ENCODE results near the gene SMIM21.

SMIM21 gene

DNA sequence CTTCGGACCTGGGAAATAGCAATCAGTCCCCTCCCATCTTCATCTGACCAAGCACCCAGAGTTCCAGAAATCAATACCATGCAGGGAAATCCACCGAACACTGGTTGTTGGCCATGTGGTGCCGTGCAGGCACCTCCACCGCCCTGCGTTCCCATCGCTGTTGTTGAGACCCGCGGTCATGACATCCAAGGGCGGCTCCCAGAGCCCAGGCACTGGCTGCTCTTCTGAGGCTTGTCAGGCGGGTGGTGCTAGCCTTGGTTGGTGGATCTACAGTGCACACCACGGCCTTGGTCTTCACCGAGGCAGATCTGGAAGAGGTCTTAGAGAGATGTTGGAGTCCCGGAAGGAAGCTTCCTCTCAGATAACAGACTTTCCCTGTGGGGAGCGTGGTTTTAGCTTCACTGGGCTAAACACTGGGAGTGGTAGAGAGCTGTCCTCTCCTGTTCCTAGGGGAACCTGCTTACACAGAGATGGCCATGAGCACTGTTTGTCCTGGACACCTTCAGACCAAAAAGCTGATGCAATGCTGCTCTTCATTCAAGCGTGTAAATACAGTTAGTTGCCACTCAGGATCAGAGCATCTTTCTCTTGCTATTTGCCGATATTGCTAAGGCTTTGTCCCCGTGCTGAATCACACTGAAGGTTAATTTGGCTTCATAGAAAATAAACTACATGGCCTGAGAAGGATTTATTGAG lies 58.3 kb downstream of the SMIM21 start:
- TF ChIP-seq, protein P1, sequence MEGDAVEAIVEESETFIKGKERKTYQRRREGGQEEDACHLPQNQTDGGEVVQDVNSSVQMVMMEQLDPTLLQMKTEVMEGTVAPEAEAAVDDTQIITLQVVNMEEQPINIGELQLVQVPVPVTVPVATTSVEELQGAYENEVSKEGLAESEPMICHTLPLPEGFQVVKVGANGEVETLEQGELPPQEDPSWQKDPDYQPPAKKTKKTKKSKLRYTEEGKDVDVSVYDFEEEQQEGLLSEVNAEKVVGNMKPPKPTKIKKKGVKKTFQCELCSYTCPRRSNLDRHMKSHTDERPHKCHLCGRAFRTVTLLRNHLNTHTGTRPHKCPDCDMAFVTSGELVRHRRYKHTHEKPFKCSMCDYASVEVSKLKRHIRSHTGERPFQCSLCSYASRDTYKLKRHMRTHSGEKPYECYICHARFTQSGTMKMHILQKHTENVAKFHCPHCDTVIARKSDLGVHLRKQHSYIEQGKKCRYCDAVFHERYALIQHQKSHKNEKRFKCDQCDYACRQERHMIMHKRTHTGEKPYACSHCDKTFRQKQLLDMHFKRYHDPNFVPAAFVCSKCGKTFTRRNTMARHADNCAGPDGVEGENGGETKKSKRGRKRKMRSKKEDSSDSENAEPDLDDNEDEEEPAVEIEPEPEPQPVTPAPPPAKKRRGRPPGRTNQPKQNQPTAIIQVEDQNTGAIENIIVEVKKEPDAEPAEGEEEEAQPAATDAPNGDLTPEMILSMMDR (IDR thresholded peaks at IDR 0.05; ENCODE audit: control insufficient read depth, extremely low read depth, insufficient read depth), result no peak
- no peak for DNase-seq (ENCODE audit: low read depth)
- no peak overlapping the region for H3K4me3 ChIP-seq (ENCODE audit: low read depth, low read length)

DNA sequence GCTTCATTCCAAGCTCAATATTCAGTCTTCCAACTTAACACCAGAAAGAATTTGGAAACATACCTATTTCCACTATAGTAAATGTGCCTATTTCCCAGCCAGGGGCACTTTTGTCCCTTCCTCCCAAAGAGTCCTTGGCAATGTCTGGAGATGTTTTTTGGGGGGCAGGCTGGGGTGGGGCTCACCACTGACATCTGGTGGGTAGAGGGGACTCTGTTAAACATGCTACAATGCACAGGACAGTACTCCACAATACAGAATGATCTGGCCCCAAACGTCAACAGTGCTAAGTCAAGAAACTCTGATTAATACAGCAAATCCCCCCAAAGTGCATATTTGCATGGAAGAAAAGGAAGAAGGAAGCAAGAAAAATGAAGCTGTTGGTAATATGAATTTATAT lies 61.7 kb downstream of the SMIM21 start:
- no peak for DNase-seq (ENCODE audit: low read depth)
- no peak overlapping the region for H3K4me3 ChIP-seq (ENCODE audit: low read depth, low read length)

DNA sequence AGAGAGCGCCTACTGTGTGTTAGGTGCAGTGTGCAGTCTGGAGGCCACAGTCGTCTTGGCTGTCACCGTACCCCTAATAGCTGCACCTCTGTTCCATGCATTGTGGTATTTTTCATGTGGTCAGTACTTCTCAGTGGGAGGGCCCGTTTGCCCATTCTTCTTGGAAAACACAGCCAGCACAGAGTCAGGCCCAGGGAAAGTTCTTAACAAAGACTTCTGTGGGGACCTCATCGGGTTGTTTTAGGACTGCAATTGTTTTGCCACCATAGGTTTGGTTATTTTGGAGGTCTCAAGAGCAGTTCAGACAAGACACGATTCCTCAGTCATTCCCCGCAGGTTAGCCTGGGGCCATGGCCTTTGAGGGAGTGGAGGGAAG lies 62.3 kb downstream of the SMIM21 start:
- TF ChIP-seq, protein P1 (IDR thresholded peaks at IDR 0.05; ENCODE audit: control insufficient read depth, extremely low read depth, insufficient read depth), result no peak
- H3K4me3 ChIP-seq (ENCODE audit: low read depth, low read length), result no peak overlapping the region
- no peak for DNase-seq (ENCODE audit: low read depth)

More for the DNA sequence above, 61.7 kb downstream of the SMIM21 start:
- TF ChIP-seq, protein P1 (IDR thresholded peaks at IDR 0.05; ENCODE audit: control insufficient read depth, extremely low read depth, insufficient read depth), result 0 out of 2 replicates have a peak, but pooled peaks have one; percentile 17

DNA sequence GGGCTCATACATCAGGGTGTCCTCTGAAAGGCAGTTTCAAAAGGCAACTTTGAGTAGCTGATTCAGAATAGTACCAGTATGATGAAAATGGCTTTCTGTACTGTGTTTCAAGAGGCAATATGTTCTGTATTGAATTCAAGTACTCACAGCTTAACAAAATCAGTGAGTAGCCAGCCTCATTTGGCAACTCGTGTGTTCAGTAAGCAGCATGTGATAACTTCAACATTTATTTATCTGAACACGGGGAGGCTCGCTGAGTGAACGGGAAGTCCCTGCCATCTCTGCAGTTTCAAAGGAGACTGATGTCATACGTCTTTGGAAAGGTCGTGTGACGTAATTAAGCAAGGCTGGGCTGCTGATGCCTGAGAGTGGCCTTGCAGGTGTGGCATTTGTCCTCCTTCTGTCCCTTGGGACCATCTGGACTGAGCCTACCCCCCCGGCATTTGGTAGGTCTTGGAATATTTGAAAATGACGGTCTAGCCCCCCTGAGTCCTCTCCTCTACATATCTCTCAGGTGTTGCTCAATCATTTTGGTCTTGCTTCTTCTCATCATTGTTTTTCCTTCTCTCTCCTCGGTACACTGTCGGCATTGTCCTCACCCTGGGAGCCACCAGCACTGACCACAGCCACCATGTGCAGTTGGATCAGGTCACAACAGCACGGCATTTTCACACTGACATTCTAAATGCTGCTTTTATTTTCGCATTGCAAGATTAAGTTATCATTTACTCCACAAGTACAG lies 62.8 kb downstream of the SMIM21 start:
- DNase-seq (ENCODE audit: low read depth), result no peak
- TF ChIP-seq, protein P1 (IDR thresholded peaks at IDR 0.05; ENCODE audit: control insufficient read depth, extremely low read depth, insufficient read depth), result no peak
- H3K4me3 ChIP-seq (ENCODE audit: low read depth, low read length), result no peak overlapping the region

DNA sequence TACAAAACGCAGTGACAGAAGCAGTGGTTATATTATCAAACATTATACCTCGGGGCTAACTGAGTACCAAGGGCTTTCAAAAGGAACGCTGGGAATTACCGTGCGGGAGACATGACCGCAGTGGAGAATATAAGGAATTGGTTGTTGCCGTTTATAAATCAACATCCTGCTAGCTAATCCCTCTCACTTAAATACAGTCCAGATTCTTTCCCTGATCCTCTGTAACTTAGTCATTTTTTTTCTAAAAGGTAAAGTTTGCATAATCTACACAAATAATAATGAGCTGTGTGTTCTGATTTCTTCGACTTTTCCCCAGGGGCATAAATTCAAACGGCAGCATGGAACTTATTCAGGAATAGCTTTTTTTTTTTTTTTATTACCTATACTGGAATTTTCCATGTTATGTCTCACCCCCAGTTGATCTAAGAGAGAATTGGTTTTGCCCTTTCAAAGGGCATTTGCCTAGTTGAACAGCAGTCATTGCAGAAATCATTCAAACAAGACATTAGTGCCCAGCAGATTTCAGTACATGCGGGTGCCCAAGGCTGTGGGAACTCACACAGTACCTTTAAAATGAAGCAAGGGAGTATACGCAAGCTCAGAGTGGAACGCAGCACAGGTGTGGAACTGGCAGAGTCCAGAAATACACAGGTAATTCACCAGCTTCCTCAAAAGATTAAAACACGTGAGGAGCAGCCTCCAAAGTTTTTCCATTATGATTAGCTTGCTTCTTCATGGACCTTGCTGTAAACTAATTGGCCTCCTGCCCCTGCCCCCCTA lies 63.9 kb downstream of the SMIM21 start:
- no peak overlapping the region for H3K4me3 ChIP-seq (ENCODE audit: low read depth, low read length)
- no peak for DNase-seq (ENCODE audit: low read depth)
- TF ChIP-seq, protein P1 (IDR thresholded peaks at IDR 0.05; ENCODE audit: control insufficient read depth, extremely low read depth, insufficient read depth), result no peak

DNA sequence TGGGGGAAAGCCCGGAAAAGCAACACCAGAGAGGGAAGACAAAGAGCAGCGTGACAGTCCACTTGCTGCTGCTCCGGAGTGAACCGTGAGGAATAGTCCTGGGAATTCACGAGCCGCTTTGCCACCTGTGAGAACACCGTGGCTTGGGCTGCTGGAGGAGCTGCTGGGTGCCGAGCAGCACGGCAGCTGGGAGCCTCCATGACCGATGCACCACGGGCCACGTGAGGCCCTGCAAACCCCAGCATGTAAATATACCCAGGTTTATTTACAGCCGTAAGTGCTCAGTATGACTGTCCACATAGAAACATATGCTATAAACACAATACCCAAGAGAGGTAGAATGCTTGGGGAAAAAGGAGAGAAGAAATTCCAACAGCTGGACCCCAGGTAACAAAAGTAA lies 65.1 kb downstream of the SMIM21 start:
- no peak overlapping the region for H3K4me3 ChIP-seq (ENCODE audit: low read depth, low read length)
- TF ChIP-seq, protein P1 (IDR thresholded peaks at IDR 0.05; ENCODE audit: control insufficient read depth, extremely low read depth, insufficient read depth), result no peak
- DNase-seq (ENCODE audit: low read depth), result no peak
